ENCODE results near the gene SESN1. TPM values are rescaled to one million over a fixed set of nuclear protein-coding genes. Genes with fewer than 3 reads are reported as not detected.

The SESN1 gene
- total RNA-seq, 4 donors from 2014 or later = 79.8 to 112 (median 90.8) TPM

- Histone ChIP-seq H3K9me3 (no peaks in the 10 kb centered on the region), H3K27me3 (no peaks in the 10 kb centered on the region), H3K4me1 (peaks cover 0 to 6% (median 1%) of the 10 kb centered on the region in 4 donors), H3K4me3 (no peak overlapping the region), H3K27ac (peak overlapping the region in 1 of 4 donors; percentile 9), H3K36me3 (peaks cover 0 to 3% (median 0%) of the 10 kb centered on the region in 3 donors)
- DNase-seq (ENCODE audit: low spot score in 2 of 2) = no peak
- WGBS, 2 donors = 70 to 88% methylated on average over 10 of the region's 10 CpGs
- TF ChIP-seq POLR2A (IDR thresholded peaks at IDR 0.05) (no peak), CTCF (IDR thresholded peaks at IDR 0.05) (no peak), EP300 (IDR thresholded peaks at IDR 0.05) (no peak)
Observed at GRCh38 chr6:108959972-108960582, 134.6 kb downstream of the SESN1 start.

- Histone ChIP-seq H3K36me3 (no peaks in the 10 kb centered on the region), H3K9me3 (no peaks in the 10 kb centered on the region), H3K4me1 (peaks cover 0 to 6% (median 1%) of the 10 kb centered on the region in 4 donors), H3K27me3 (no peaks in the 10 kb centered on the region), H3K4me3 (no peak overlapping the region), H3K27ac (no peak overlapping the region)
- no peak for DNase-seq (ENCODE audit: low spot score in 2 of 2)
- TF ChIP-seq CTCF (IDR thresholded peaks at IDR 0.05) (no peak), EP300 (IDR thresholded peaks at IDR 0.05) (no peak), POLR2A (IDR thresholded peaks at IDR 0.05) (no peak)
- WGBS, 2 donors = 85 to 88% methylated on average over 10 of the region's 10 CpGs
Observed at GRCh38 chr6:108958900-108959770, 135.5 kb downstream of the SESN1 start.

- 77 to 79% methylated on average over 3 to 4 of the region's 4 CpGs for WGBS, 2 donors
- H3K27me3 ChIP-seq = no peaks in the 10 kb centered on the region
- peaks cover 0 to 4% (median 1%) of the 10 kb centered on the region in 4 donors for H3K4me1 ChIP-seq
- H3K9me3 ChIP-seq = no peaks in the 10 kb centered on the region
- H3K36me3 ChIP-seq = no peaks in the 10 kb centered on the region
- TF ChIP-seq CTCF (IDR thresholded peaks at IDR 0.05) (no peak), POLR2A (IDR thresholded peaks at IDR 0.05) (no peak), EP300 (IDR thresholded peaks at IDR 0.05) (no peak)
- no peak overlapping the region for H3K4me3 ChIP-seq
- DNase-seq (ENCODE audit: low spot score in 2 of 2) = no peak
- H3K27ac ChIP-seq = no peak overlapping the region
Observed at GRCh38 chr6:108957221-108957620, 137.4 kb downstream of the SESN1 start.

- Histone ChIP-seq H3K4me3 (no peak overlapping the region), H3K27ac (no peak overlapping the region), H3K27me3 (no peaks in the 10 kb centered on the region), H3K4me1 (peaks cover 0 to 3% (median 0%) of the 10 kb centered on the region in 4 donors), H3K9me3 (no peaks in the 10 kb centered on the region), H3K36me3 (no peaks in the 10 kb centered on the region)
- no peak for DNase-seq (ENCODE audit: low spot score in 2 of 2)
- TF ChIP-seq CTCF (IDR thresholded peaks at IDR 0.05) = no peak
- TF ChIP-seq POLR2A (IDR thresholded peaks at IDR 0.05) = no peak
- TF ChIP-seq EP300 (IDR thresholded peaks at IDR 0.05) = no peak
- WGBS, 2 donors = 83 to 91% methylated on average over 15 of the region's 15 CpGs
Observed at GRCh38 chr6:108955329-108955949, 139.2 kb downstream of the SESN1 start.

GRCh38 chr6:108953681-108954080 lies 141.0 kb downstream of the SESN1 start:
- H3K9me3 ChIP-seq = no peaks in the 10 kb centered on the region
- no peak overlapping the region for H3K27ac ChIP-seq
- H3K27me3 ChIP-seq = no peaks in the 10 kb centered on the region
- no peak for DNase-seq (ENCODE audit: low spot score in 2 of 2)
- no peak overlapping the region for H3K4me3 ChIP-seq
- H3K36me3 ChIP-seq = no peaks in the 10 kb centered on the region
- H3K4me1 ChIP-seq = peaks cover 0 to 5% (median under 1%) of the 10 kb centered on the region in 4 donors
- no peak for TF ChIP-seq POLR2A (IDR thresholded peaks at IDR 0.05)
- no peak for TF ChIP-seq EP300 (IDR thresholded peaks at IDR 0.05)
- TF ChIP-seq CTCF (IDR thresholded peaks at IDR 0.05) = no peak

Measured in tibial nerve (tissue), 4 donors.